T-helper 2 cell treated with Interferon-gamma antibody and Interleukin-4, amounts not matched to agents 100 ng/mL and 5 ng/mL, for 36 hours (primary cell): ENCODE data around the gene HIC1. TPM values are rescaled to one million over a fixed set of nuclear protein-coding genes. Genes with fewer than 3 reads are reported as not detected.

Experiments used
- intact Hi-C: fragments of 100-400 bp; cut with micrococcal nuclease; formaldehyde crosslinking; loops from one replicate; pipeline ENCODE4 v1.15.1; 2023
- total RNA-seq: library from RNA; stranded (reverse); gene quantifications from 2 replicates; pipeline ENCODE4 v1.2.3, GENCODE V29; 2022

The HIC1 gene
- total RNA-seq, 1 donor from 2014 or later: 65.7 TPM

GRCh38 chr17:2043785-2044184, 11.1 kb upstream of the HIC1 start:
- intact Hi-C loops: loop anchor here (10.0 kb wide), 1 partner anchor 399 kb away; the partner anchor contains the start of genes RILP and SCARF1

DNA sequence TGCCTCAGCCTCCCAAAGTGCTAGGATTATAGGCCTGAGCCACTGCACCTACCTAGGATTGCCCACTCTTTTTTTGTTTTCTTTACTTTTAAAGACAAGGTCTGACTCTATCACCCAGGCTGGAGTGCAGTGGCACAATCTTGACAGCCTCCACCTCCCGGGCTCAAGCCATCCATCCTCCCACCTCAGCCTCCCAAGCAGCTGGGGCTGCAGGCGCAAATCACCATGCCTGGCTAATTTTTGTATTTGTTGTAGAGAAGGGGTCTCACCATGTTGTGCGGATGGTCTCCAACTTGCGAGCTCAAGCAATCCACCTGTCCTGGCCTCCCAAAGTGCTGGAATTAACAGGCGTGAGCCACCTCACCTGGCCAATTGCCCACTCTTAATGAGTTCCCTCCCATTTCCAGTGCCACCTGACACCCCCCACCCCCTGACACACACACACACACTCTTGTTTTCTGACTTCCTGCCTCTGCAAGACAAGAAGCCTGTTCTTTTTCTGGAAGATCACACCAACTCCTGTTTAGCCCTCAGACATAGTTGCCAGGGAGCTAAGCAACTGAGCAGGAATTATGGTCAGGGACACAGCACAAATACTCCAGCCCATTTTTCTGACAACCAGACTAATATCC, 10.5 kb upstream of the HIC1 start:
- intact Hi-C loops: loop anchor here (10.0 kb wide), 1 partner anchor 400 kb away; the partner anchor contains the start of genes RILP and SCARF1

DNA sequence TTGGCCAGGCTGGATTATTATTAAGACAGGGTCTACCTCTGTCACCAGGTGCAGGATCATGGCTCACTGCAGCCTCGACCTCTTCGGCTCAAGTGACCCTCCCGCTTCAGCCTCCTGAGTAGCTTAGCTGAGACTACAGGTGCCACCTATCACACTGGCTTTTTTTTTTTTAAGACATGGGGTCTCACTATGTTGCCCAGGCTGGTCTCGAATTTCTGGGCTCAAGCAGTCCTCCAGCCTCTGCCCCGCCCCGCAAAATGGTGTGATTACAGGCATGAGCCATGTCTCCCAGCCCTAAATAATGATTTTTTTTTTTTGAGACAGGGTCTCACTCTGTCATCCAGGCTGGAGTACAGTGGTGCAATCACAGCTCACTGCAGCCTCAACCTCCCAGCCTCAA, 7.3 kb upstream of the HIC1 start:
- intact Hi-C loops: loop anchor here (10.0 kb wide), 1 partner anchor 403 kb away; the partner anchor contains the start of genes RILP and SCARF1

DNA sequence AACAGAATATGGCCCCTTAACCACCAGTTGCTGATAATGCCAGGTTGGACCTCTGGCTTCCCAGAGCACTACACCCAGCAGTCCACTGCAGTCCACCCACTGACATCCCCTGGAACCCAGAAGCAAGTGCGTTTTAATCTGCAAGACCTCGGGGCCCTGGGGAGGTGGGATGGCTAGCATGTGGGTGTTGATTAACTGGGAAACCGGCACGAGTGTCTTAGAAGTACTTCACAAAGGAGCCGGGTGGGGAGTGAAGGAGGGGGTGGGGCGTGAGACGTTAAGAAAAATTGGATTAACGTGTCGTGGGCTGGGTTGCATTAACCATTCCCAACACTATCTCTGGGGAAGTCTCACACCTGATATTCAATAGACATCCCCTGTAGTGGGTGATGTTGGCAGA, 6.1 kb upstream of the HIC1 start:
- intact Hi-C loops: loop anchor here (2.0 to 10.0 kb wide), 2 partner anchors 352 to 404 kb away; partner anchors contain the start of genes MNT, RILP and SCARF1

- intact Hi-C loops: loop anchor here (2.0 to 10.0 kb wide), 2 partner anchors 351 to 405 kb away; partner anchors contain the start of genes MNT, RILP and SCARF1
Measured at GRCh38 chr17:2049333-2050299, 5.3 kb upstream of the HIC1 start.

DNA sequence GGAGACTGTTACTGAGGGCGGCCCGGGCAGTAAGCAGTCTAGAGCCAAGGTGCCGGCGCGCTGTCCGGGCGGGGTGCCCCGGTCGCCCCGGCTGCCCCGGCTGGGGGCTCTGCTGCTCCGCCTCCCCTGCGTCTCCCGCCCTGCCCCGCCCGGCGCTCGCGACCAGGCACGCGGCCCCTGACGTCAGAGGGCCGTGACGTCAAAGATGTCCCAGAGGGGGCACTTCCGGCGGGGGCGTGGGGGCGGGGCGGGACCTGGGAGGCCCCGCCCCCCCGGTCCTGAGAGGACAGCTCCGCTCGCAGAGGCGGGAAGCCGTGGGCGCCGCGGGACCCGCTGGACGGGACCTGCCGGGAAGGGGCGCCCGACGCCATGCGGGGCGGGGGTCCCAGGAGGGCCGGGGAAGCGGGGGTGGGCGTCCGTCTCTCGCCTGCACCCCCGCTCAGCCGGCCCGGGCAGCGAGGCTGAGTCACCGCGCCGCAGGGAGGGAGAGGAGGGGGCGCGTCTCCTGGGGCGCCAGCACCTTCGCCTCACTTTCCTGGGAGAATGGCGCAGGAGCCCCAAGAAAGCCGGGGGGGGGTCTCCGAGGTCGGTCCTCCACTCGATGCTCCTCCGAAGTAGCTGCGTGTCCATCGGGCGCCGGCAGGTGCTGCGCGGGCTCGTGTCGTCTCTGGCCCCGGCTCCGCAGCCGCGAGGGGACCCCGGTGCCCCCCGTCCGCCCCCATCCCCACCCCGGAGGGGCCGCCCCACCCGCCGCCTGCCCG, 4.4 kb upstream of the HIC1 start:
- intact Hi-C loops: no loop called here

GRCh38 chr17:2051061-2051932, 3.6 kb upstream of the HIC1 start:
- intact Hi-C loops: no loop called here

GRCh38 chr17:2051933-2052559, 2.9 kb upstream of the HIC1 start:
- intact Hi-C loops: no loop called here

- intact Hi-C loops: loop anchor here (1.0 to 2.0 kb wide), 5 partner anchors 17 to 300 kb away; partner anchors contain the start of genes SGSM2 and TSR1
Measured at GRCh38 chr17:2053380-2054261, 1.3 kb upstream of the HIC1 start.

GRCh38 chr17:2054262-2054511, 716 bp upstream of the HIC1 start:
- intact Hi-C loops: loop anchor here (1.0 to 2.0 kb wide), 5 partner anchors 17 to 299 kb away; partner anchors contain the start of genes SGSM2 and TSR1

DNA sequence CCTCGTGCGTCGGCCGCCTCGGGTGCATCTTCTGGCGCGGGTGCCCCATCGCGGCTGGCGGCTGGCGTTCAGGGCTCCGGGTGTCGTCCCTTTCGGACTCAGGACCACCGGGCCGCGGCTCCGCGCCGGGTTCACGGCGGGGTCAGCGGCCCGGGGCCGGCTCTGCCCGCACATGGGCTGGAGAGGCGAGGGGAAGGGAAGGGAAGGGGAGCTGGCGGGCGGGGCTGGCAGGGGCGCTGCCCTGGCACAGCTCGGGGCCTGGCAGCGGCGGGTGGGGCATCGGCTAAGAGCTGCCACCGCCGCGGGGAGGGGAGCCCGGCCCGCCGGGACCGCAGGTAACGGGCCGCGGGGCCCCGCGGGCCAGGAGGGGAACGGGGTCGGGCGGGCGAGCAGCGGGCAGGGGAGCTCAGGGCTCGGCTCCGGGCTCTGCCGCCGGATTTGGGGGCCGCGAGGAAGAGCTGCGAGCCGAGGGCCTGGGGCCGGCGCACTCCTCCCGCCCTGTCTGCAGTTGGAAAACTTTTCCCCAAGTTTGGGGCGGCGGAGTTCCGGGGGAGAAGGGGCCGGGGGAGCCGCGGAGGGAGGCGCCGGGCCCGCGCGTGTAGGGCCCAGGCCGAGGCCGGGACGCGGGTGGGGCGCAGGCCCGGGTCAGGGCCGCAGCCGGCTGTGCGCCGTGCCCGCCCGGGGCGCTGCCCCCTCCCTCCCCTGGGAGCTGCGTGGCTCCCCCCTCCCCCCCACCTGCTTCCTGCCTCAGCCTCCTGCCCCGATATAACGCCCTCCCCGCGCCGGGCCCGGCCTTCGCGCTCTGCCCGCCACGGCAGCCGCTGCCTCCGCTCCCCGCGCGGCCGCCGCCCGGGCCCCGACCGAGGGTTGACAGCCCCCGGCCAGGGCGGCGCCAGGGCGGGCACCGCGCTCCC, 646 bp downstream of the HIC1 start:
- intact Hi-C loops: loop anchor here (2.0 kb wide), 2 partner anchors 15 to 281 kb away; partner anchors contain the start of genes SGSM2 and TSR1

DNA sequence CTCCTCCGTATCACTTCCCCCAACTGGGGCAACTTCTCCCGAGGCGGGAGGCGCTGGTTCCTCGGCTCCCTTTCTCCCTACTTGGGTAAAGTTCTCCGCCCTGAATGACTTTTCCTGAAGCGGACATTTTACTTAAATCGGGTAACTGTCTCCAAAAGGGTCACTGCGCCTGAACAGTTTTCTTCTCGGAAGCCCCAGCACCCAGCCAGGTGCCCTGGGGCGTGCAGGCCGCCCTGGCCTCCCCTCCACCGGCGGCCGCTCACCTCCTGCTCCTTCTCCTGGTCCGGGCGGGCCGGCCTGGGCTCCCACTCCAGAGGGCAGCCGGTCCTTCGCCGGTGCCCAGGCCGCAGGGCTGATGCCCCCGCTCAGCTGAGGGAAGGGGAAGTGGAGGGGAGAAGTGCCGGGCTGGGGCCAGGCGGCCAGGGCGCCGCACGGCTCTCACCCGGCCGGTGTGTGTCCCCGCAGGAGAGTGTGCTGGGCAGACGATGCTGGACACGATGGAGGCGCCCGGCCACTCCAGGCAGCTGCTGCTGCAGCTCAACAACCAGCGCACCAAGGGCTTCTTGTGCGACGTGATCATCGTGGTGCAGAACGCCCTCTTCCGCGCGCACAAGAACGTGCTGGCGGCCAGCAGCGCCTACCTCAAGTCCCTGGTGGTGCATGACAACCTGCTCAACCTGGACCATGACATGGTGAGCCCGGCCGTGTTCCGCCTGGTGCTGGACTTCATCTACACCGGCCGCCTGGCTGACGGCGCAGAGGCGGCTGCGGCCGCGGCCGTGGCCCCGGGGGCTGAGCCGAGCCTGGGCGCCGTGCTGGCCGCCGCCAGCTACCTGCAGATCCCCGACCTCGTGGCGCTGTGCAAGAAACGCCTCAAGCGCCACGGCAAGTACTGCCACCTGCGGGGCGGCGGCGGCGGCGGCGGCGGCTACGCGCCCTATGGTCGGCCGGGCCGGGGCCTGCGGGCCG, 1.6 kb downstream of the HIC1 start:
- intact Hi-C loops: no loop called here

DNA sequence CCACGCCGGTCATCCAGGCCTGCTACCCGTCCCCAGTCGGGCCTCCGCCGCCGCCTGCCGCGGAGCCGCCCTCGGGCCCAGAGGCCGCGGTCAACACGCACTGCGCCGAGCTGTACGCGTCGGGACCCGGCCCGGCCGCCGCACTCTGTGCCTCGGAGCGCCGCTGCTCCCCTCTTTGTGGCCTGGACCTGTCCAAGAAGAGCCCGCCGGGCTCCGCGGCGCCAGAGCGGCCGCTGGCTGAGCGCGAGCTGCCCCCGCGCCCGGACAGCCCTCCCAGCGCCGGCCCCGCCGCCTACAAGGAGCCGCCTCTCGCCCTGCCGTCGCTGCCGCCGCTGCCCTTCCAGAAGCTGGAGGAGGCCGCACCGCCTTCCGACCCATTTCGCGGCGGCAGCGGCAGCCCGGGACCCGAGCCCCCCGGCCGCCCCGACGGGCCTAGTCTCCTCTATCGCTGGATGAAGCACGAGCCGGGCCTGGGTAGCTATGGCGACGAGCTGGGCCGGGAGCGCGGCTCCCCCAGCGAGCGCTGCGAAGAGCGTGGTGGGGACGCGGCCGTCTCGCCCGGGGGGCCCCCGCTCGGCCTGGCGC, 2.4 kb downstream of the HIC1 start:
- intact Hi-C loops: no loop called here

DNA sequence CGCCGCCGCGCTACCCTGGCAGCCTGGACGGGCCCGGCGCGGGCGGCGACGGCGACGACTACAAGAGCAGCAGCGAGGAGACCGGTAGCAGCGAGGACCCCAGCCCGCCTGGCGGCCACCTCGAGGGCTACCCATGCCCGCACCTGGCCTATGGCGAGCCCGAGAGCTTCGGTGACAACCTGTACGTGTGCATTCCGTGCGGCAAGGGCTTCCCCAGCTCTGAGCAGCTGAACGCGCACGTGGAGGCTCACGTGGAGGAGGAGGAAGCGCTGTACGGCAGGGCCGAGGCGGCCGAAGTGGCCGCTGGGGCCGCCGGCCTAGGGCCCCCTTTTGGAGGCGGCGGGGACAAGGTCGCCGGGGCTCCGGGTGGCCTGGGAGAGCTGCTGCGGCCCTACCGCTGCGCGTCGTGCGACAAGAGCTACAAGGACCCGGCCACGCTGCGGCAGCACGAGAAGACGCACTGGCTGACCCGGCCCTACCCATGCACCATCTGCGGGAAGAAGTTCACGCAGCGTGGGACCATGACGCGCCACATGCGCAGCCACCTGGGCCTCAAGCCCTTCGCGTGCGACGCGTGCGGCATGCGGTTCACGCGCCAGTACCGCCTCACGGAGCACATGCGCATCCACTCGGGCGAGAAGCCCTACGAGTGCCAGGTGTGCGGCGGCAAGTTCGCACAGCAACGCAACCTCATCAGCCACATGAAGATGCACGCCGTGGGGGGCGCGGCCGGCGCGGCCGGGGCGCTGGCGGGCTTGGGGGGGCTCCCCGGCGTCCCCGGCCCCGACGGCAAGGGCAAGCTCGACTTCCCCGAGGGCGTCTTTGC, 3.1 kb downstream of the HIC1 start:
- intact Hi-C loops: loop anchor here (1.0 to 2.0 kb wide), 2 partner anchors 113 to 186 kb away; no protein-coding TSS in a partner anchor
